Measurements from ENCODE around the gene EPHB1.

- TF ChIP-seq HIVEP1 (CRISPR knock-in tag; IDR thresholded peaks at IDR 0.05) (no peak), FOXK2 (IDR thresholded peaks at IDR 0.05) (no peak), RBM22 (optimal IDR thresholded peaks at IDR 0.05; ENCODE audit: low read length) (no peak), RXRA (CRISPR knock-in tag; IDR thresholded peaks at IDR 0.05) (no peak), SMC3 (IDR thresholded peaks at IDR 0.05; ENCODE audit: low read length) (no peak), ADNP (CRISPR knock-in tag; IDR thresholded peaks at IDR 0.05) (no peak), ZNF234 (CRISPR knock-in tag; conservative IDR thresholded peaks at IDR 0.05) (no peak), CHD4 (IDR thresholded peaks at IDR 0.05; ENCODE audit: borderline replicate concordance, low read length) (no peak), POLR2AphosphoS5 (IDR thresholded peaks at IDR 0.05; ENCODE audit: low read depth, low read length) (no peak), PBX3 (CRISPR knock-in tag; IDR thresholded peaks at IDR 0.05; ENCODE audit: borderline replicate concordance) (no peak)
- TF ChIP-seq, protein P1, sequence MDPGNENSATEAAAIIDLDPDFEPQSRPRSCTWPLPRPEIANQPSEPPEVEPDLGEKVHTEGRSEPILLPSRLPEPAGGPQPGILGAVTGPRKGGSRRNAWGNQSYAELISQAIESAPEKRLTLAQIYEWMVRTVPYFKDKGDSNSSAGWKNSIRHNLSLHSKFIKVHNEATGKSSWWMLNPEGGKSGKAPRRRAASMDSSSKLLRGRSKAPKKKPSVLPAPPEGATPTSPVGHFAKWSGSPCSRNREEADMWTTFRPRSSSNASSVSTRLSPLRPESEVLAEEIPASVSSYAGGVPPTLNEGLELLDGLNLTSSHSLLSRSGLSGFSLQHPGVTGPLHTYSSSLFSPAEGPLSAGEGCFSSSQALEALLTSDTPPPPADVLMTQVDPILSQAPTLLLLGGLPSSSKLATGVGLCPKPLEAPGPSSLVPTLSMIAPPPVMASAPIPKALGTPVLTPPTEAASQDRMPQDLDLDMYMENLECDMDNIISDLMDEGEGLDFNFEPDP (CRISPR knock-in tag; conservative IDR thresholded peaks at IDR 0.05) = no peak
- TF ChIP-seq, protein P2, sequence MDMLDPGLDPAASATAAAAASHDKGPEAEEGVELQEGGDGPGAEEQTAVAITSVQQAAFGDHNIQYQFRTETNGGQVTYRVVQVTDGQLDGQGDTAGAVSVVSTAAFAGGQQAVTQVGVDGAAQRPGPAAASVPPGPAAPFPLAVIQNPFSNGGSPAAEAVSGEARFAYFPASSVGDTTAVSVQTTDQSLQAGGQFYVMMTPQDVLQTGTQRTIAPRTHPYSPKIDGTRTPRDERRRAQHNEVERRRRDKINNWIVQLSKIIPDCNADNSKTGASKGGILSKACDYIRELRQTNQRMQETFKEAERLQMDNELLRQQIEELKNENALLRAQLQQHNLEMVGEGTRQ (IDR thresholded peaks at IDR 0.05; ENCODE audit: low read depth, low read length) = no peak
- TF ChIP-seq, protein P2 (CRISPR knock-in tag; IDR thresholded peaks at IDR 0.05; ENCODE audit: borderline replicate concordance) = no peak
These were observed 65.1 kb downstream of the EPHB1 start for GRCh38 chr3:134860141-134860540.
